GM10266 (cell line): ENCODE measurements around the gene CHSY1.
A peak's percentile ranks its signal among the peaks of the same experiment; 100 is the strongest.
"Not testable (repeated sequence)": the region's sequence is repeated elsewhere in the genome, so short reads cannot be mapped to it uniquely, and the experiment has no call there.

Source experiments
- DNase-seq: peaks from one replicate; pipeline ENCODE4 v3.0.0; 2012; ENCODE audit errors: extremely low spot score
- TF ChIP-seq, protein P1 (sequence below): IDR thresholded peaks from 2 replicates; pipeline ENCODE4 v1.5.1; 2012; ENCODE audit warnings: mild to moderate bottlenecking, low read depth; ENCODE audit not compliant: control insufficient read depth, insufficient read depth; ENCODE audit errors: missing control alignments

CHSY1 gene

DNA sequence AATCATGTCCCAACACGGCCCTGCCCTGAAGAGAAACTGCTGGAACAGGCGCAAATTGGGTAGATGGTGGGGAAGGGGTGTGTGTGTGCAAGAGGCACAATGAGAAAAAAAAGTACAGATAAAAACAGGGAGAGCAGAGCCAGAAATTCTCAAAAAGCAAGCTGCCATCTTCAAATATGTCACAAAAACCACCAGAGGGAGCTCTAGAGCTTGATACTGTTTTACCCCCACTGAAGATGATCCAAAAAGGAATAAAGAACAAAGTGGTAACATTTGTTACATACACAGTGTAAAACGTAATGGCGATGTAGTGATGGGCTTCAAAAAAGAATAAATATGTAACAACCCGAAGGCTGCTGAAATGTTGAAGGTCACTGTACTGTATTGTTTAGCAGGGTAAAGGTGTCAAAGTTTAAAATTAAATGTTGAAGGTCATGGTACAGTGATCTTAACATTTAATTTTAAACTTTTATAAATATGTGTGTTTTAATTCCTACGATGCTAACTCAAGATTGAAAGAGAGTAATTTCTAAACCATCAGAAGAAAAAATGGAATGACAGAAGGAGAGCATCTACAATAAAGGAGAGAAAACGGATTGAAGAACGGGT lies 37.2 kb upstream of the CHSY1 start:
- DNase-seq, result peak; percentile 56
- TF ChIP-seq, protein P1, sequence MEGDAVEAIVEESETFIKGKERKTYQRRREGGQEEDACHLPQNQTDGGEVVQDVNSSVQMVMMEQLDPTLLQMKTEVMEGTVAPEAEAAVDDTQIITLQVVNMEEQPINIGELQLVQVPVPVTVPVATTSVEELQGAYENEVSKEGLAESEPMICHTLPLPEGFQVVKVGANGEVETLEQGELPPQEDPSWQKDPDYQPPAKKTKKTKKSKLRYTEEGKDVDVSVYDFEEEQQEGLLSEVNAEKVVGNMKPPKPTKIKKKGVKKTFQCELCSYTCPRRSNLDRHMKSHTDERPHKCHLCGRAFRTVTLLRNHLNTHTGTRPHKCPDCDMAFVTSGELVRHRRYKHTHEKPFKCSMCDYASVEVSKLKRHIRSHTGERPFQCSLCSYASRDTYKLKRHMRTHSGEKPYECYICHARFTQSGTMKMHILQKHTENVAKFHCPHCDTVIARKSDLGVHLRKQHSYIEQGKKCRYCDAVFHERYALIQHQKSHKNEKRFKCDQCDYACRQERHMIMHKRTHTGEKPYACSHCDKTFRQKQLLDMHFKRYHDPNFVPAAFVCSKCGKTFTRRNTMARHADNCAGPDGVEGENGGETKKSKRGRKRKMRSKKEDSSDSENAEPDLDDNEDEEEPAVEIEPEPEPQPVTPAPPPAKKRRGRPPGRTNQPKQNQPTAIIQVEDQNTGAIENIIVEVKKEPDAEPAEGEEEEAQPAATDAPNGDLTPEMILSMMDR, result peak; percentile 61

DNA sequence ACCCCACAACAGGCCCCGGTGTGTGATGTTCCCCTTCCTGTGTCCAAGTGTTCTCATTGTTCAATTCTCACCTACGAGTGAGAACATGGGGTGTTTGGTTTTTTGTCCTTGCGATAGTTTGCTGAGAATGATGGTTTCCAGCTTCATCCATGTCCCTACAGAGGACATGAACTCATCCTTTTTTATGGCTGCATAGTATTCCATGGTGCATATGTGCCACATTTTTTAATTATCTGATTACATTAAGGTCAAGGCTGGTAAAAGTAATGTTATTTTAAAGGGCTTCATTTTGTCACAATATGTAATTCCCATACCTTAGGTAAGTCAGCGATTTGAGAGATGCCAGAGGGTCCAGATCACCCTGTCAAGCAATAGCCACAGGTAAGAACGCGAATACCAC lies 35.5 kb upstream of the CHSY1 start:
- DNase-seq, result not testable (repeated sequence)

DNA sequence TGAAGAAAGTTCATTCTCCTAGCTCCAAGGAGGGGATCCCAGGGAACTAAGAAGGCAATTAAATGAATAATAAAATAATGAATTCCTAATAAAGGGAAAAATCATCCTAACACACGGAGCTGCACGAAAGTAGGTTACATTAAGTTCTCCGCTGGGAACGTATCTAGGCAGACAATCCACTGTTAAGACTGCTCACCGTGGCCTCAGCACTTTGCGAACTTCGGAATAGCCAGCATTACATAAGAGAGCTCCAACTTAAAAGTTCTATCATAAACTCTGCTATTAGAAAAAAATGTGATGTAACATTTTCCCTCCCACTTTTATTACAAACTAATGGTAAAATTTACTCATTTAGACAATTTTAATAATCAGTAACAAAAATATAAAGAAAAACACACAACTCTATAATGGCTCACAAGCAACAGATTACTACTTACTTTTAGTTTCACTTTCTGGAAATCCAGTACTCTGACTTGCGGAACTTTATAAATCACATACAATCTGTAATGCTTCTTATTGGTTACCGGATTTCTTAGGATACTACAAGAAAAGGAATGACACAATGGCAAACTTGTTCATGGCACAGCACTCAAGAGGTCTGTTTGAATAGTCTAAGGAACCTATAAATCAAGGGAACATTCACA lies 34.7 kb upstream of the CHSY1 start:
- no peak for DNase-seq
- TF ChIP-seq, protein P1, result no peak

DNA sequence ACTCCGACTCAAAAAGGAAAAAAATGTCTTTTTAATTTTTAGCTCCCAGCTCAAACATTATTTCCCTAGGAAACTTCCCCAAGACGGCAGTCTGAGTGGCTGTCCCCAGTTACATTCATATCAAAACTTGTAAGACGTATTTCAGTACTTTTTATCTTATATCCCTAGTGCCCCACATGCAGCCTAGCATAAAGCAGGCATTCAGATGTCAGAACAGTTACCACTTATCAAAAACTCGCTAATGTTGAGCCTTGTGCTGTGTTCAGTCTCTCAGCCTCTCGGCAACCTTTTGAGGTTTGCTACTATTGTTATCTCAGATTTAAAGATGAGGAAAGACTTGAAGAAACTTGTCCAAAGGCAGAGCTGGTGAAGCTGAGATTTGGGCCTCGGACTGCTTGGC lies 32.1 kb upstream of the CHSY1 start:
- TF ChIP-seq, protein P1, result no peak
- no peak for DNase-seq

DNA sequence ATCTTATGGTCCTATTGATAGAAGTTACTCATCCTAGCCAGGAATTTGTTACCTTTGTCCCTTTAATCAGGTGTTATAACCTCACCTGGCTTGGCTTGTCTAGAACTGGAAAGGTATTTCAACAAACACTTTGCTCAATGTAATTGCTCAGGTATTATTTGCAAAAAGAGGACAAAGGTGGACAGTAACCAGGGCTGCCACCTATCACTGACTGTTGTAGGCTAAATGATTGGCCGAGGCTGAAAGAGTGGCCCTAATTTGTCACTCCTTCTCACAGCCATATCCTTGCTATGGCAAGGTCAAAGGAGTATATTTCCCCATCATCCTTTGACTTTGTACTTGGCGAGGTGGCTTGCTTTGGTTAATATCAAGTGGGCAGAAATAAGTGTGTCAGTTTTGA lies 28.2 kb upstream of the CHSY1 start:
- TF ChIP-seq, protein P1, result no peak
- DNase-seq, result no peak

DNA sequence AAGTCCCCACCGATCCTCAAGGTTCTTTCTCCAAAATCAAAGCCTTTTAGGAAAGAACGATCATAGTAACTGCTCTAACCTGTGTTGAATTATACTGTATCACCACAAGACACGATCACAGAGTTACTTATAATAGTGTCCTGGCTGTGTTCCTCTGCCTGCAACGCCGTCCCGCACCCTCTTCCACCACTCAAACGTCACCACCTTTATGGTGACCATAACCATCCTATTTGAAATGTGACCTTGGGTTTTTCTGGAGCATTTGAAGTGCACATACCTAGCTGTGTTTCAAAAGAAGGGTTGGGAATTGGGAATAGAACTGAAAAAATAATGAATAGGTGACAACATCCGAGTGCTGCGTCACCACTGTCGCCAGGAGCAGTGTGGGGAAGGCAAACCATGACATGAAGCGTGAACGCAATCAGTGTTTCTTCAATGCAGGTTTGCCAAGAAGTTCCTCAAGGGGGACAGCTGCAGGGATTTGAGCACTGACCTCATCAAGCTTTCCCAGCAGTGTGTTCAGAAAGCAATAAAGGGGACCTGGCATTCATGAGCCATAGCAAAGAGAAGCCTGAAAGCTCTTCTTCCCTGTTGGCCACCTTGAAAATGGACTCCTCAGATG lies 26.2 kb upstream of the CHSY1 start:
- TF ChIP-seq, protein P1, result no peak
- no peak for DNase-seq

GRCh38 chr15:101277038-101277822 lies 25.4 kb upstream of the CHSY1 start, which contains the start of gene SELENOS:
Gene SELENOS, minus strand, starts transcription at chr15:101277485. Its CDS starts 68 bp downstream, at chr15:101277417.
- TF ChIP-seq, protein P1, result no peak

More at GRCh38 chr15:101277038-101277822, 25.4 kb upstream of the CHSY1 start, which contains the start of gene SELENOS:
- peak; percentile 92 for DNase-seq
